ENCODE results near the gene XPNPEP1. TPM values are rescaled to one million over a fixed set of nuclear protein-coding genes. Genes with fewer than 3 reads are reported as not detected.

XPNPEP1 gene
- total RNA-seq, 1 donor from 2014 or later, result 80.6 TPM

DNA sequence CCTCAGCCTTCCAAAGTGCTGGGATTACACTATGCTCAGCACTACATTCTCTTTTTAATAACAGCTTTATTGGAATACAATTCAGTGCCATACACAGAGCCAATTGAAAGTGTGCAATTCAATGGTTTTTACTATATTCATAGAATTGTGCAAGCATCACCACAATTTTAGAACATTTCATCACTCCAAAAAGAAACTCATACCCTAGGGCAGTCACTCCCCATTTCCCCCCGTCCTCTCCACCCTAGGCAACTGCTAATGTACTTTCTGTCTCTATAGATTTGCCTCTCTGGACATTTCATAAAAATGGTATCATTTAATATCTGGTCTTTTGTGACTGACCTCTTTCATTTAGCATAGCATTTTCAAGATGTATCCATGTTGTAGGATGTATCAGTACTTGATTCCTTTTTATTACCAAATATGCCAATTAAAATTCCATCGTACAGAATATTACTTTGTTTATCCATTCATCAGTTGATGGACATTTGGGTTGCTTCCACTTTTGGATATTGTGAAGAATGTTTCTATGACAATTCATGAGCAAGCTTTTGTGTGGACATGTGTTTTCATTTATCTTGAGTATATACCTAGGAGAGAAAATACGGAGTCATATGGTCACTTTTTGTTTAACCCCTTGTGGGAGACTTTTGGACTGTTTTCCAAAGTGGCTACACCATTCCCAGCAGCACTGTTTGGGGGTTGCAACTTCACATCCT, 6.3 kb upstream of the XPNPEP1 start:
- H3K4me3 Mint-ChIP-seq (ENCODE audit: unreplicated experiment), result no peak overlapping the region
- H3K27ac Mint-ChIP-seq (ENCODE audit: unreplicated experiment), result no peak overlapping the region
- no peaks in the 10 kb centered on the region for H3K36me3 Mint-ChIP-seq (ENCODE audit: low read depth)
- H3K9me3 Mint-ChIP-seq (ENCODE audit: low read depth), result no peaks in the 10 kb centered on the region
- H3K4me1 Mint-ChIP-seq (ENCODE audit: low read depth), result peaks cover 32% of the 10 kb centered on the region
- TF ChIP-seq, protein P1, sequence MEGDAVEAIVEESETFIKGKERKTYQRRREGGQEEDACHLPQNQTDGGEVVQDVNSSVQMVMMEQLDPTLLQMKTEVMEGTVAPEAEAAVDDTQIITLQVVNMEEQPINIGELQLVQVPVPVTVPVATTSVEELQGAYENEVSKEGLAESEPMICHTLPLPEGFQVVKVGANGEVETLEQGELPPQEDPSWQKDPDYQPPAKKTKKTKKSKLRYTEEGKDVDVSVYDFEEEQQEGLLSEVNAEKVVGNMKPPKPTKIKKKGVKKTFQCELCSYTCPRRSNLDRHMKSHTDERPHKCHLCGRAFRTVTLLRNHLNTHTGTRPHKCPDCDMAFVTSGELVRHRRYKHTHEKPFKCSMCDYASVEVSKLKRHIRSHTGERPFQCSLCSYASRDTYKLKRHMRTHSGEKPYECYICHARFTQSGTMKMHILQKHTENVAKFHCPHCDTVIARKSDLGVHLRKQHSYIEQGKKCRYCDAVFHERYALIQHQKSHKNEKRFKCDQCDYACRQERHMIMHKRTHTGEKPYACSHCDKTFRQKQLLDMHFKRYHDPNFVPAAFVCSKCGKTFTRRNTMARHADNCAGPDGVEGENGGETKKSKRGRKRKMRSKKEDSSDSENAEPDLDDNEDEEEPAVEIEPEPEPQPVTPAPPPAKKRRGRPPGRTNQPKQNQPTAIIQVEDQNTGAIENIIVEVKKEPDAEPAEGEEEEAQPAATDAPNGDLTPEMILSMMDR (IDR thresholded peaks at IDR 0.05), result no peak
- H3K27me3 Mint-ChIP-seq (ENCODE audit: low read depth), result no peaks in the 10 kb centered on the region
- DNase-seq (ENCODE audit: low spot score), result no peak

DNA sequence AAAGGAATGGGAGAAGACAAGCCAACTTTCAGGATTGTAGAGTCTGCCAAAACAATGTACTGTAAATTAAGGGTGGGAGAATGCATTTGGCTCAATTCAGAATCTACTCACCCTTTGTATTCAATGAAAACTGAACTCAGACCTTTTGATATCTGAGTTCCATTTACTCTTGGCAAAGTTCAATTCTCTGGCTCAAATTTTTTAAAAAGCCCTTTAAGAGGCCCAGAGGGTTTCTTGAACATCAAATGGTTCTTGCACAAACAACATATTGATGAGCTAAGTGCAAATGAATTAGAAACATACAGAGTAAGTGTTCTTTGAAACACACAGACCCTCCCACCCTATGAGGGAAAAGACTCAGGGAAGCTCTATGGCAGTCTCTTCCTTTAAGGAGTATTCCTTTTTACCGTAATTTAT, 5.2 kb upstream of the XPNPEP1 start:
- Mint-ChIP-seq H3K4me1 (ENCODE audit: low read depth) (peaks cover 29% of the 10 kb centered on the region), H3K9me3 (ENCODE audit: low read depth) (no peaks in the 10 kb centered on the region), H3K4me3 (ENCODE audit: unreplicated experiment) (no peak overlapping the region), H3K27ac (ENCODE audit: unreplicated experiment) (no peak overlapping the region), H3K36me3 (ENCODE audit: low read depth) (no peaks in the 10 kb centered on the region), H3K27me3 (ENCODE audit: low read depth) (no peaks in the 10 kb centered on the region)
- DNase-seq (ENCODE audit: low spot score), result no peak
- TF ChIP-seq, protein P1 (IDR thresholded peaks at IDR 0.05), result no peak

DNA sequence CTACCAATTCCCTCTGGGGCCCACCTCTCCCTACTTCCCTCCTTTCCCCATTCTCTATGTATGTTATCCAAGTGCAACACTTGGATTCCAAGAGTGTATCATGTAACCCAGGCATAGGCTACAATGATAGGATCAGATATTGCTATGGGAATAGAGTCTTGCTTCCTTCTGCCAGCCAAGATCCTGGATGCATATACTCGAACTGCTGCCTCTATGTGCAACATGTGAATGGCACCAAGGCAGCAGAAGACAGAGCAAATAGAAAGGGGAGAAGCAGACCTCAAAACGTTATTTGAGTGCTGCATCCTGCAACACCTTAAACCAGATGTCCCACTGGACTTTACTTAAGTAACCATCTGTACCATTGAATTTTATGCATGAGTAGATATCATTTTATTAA, 3.5 kb upstream of the XPNPEP1 start:
- H3K27ac Mint-ChIP-seq (ENCODE audit: unreplicated experiment), result no peak overlapping the region
- H3K4me3 Mint-ChIP-seq (ENCODE audit: unreplicated experiment), result no peak overlapping the region
- DNase-seq (ENCODE audit: low spot score), result no peak
- no peaks in the 10 kb centered on the region for H3K36me3 Mint-ChIP-seq (ENCODE audit: low read depth)
- H3K4me1 Mint-ChIP-seq (ENCODE audit: low read depth), result peaks cover 26% of the 10 kb centered on the region
- H3K27me3 Mint-ChIP-seq (ENCODE audit: low read depth), result no peaks in the 10 kb centered on the region
- no peaks in the 10 kb centered on the region for H3K9me3 Mint-ChIP-seq (ENCODE audit: low read depth)
- TF ChIP-seq, protein P1 (IDR thresholded peaks at IDR 0.05), result no peak

DNA sequence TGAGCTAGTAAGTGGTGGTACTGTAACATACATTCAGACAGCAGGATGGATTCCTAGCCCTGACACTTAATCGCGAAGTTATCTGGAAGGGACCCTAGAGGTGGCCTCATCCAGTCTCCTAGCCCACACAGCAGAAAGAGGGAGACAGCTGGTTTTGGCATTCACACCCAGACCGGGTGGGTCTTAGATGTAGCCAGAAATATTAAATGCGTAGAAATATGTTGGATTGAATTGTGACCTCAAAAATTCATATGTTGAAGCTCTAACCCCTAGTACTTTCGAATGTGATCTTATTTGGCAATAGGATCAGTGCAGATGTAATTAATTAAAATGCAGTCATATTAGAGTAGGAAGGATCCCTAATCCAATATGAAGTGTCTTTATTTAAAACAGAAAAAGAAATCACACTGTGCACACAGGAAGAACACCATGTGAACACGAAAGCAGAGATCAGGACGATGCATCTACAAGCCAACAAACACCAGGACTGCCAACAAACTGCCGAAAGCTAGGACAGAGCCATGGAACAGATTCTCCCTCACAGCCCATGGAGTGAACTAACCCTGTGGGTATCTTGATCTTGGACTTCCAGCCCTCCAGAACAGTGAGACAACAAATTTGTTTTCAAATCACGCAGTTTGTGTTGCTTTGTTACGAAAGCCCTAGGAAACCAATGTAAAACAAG, 2.9 kb upstream of the XPNPEP1 start:
- Mint-ChIP-seq H3K9me3 (ENCODE audit: low read depth) (no peaks in the 10 kb centered on the region), H3K36me3 (ENCODE audit: low read depth) (no peaks in the 10 kb centered on the region), H3K27me3 (ENCODE audit: low read depth) (no peaks in the 10 kb centered on the region), H3K27ac (ENCODE audit: unreplicated experiment) (no peak overlapping the region), H3K4me1 (ENCODE audit: low read depth) (peaks cover 30% of the 10 kb centered on the region), H3K4me3 (ENCODE audit: unreplicated experiment) (no peak overlapping the region)
- no peak for DNase-seq (ENCODE audit: low spot score)
- TF ChIP-seq, protein P1 (IDR thresholded peaks at IDR 0.05), result no peak

DNA sequence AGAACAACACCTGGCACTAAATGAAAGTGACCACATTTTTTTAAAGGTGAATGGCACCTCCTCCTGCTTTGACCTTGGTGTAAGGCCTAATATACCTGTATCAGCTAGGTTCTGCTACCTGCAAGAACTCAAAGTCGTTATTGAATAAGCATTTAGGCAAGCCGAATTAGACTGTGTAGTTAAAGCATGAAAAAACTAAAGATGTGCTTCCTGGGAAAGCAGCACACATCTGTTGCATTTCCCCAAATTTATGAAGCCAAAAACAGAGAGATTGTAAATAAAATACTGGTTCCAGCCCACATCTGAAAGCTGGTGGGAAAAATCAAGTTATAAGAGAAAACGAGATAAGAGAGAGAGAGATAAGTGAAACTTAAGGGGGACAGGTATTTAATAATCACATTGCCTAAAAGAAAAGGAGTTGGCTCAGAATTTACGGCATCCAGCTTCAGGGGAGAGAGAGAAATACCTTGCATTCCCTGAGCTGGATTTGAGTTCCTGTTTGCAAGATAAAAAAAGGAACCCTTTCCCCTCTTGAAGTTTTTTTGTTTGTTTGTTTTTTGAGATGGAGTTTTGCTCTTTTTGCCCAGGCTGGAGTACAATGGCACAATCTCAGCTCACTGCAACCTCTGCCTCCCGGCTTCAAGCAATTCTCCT, 1.8 kb upstream of the XPNPEP1 start:
- no peak for DNase-seq (ENCODE audit: low spot score)
- Mint-ChIP-seq H3K36me3 (ENCODE audit: low read depth) (no peaks in the 10 kb centered on the region), H3K27me3 (ENCODE audit: low read depth) (no peaks in the 10 kb centered on the region), H3K4me3 (ENCODE audit: unreplicated experiment) (no peak overlapping the region), H3K27ac (ENCODE audit: unreplicated experiment) (no peak overlapping the region), H3K9me3 (ENCODE audit: low read depth) (no peaks in the 10 kb centered on the region), H3K4me1 (ENCODE audit: low read depth) (peaks cover 40% of the 10 kb centered on the region)
- TF ChIP-seq, protein P1 (IDR thresholded peaks at IDR 0.05), result no peak
